GM06990 (cell line): Measurements from ENCODE around the gene DAP3.

Source experiments
- DNase-seq: peaks from one replicate; pipeline ENCODE4 v3.0.0-alpha.2; 2011; ENCODE audit not compliant: insufficient read length; ENCODE audit errors: extremely low read depth
- H3K27me3 ChIP-seq: replicated peaks from 2 replicates; pipeline ENCODE4 v1.6.0; 2011; ENCODE audit warnings: low read length; ENCODE audit not compliant: control insufficient read depth, insufficient read depth
- H3K36me3 ChIP-seq: 2 replicates; pipeline ENCODE4 v1.5.1; 2011; ENCODE audit warnings: low read length; ENCODE audit not compliant: control insufficient read depth, insufficient read depth
- H3K4me3 ChIP-seq: replicated peaks from 2 replicates; pipeline ENCODE4 v1.5.1; 2011; ENCODE audit warnings: low read depth, mild to moderate bottlenecking, control low read depth, low read length
- CTCF ChIP-seq: IDR thresholded peaks from 2 replicates; pipeline ENCODE4 v1.5.1; 2011; ENCODE audit warnings: low read length, control low read depth, mild to moderate bottlenecking, inconsistent platforms; ENCODE audit not compliant: insufficient read depth, poor library complexity, severe bottlenecking

Gene DAP3

GRCh38 chr1:155769257-155769656, 80.4 kb downstream of the DAP3 start:
- peaks cover 12% of the 10 kb centered on the region for H3K36me3 ChIP-seq
- H3K27me3 ChIP-seq = no peaks in the 10 kb centered on the region
- no peak overlapping the region for H3K4me3 ChIP-seq
- no peak for DNase-seq
- TF ChIP-seq CTCF = no peak

- Histone ChIP-seq H3K4me3 (no peak overlapping the region), H3K36me3 (peaks cover 9% of the 10 kb centered on the region), H3K27me3 (no peaks in the 10 kb centered on the region)
- no peak for DNase-seq
- TF ChIP-seq CTCF = no peak
Measured at GRCh38 chr1:155773221-155773620, 84.3 kb downstream of the DAP3 start.

- TF ChIP-seq CTCF = no peak
- no peak overlapping the region for H3K4me3 ChIP-seq
- no peak for DNase-seq
- H3K36me3 ChIP-seq = peaks cover 9% of the 10 kb centered on the region
- no peaks in the 10 kb centered on the region for H3K27me3 ChIP-seq
Measured at GRCh38 chr1:155776414-155776813, 87.5 kb downstream of the DAP3 start.

- DNase-seq = no peak
- no peak for TF ChIP-seq CTCF
- no peak overlapping the region for H3K4me3 ChIP-seq
- H3K36me3 ChIP-seq = peaks cover 7% of the 10 kb centered on the region
- H3K27me3 ChIP-seq = no peaks in the 10 kb centered on the region
Measured at GRCh38 chr1:155777582-155777981, 88.7 kb downstream of the DAP3 start.
